ACC112 (cell line): ENCODE data around the gene ADGRL1.
"Not testable (repeated sequence)": the region's sequence is repeated elsewhere in the genome, so short reads cannot be mapped to it uniquely, and the experiment has no call there.

Source experiments
- H2AFZ ChIP-seq: fragments of 200-600 bp; sonication (generic); one replicate; pipeline ENCODE4 v1.6.0; 2017; ENCODE audit warnings: antibody characterized with exemption, low read length; ENCODE audit not compliant: unreplicated experiment
- H3K27ac ChIP-seq: fragments of 200-600 bp; sonication (generic); 2 replicates; pipeline ENCODE4 v1.5.1; 2014; ENCODE audit warnings: low read depth, mild to moderate bottlenecking, antibody characterized with exemption, low read length, moderate library complexity
- H3K27me3 ChIP-seq: fragments of 200-600 bp; sonication (generic); 2 replicates; pipeline ENCODE4 v1.6.1; 2014; ENCODE audit warnings: mild to moderate bottlenecking, antibody characterized with exemption, low read length, moderate library complexity, mixed read lengths; ENCODE audit not compliant: insufficient read depth
- H3K36me3 ChIP-seq: fragments of 200-600 bp; sonication (generic); 2 replicates; pipeline ENCODE4 v1.6.1; 2016; ENCODE audit warnings: mild to moderate bottlenecking, antibody characterized with exemption, low read length, moderate library complexity, mixed read lengths; ENCODE audit not compliant: insufficient read depth
- H3K4me1 ChIP-seq: fragments of 200-600 bp; sonication (generic); one replicate; pipeline ENCODE4 v1.6.1; 2016; ENCODE audit warnings: low read length, mixed read lengths; ENCODE audit not compliant: insufficient read depth, unreplicated experiment, control insufficient read depth
- H3K4me3 ChIP-seq: fragments of 200-600 bp; sonication (generic); 2 replicates; pipeline ENCODE4 v1.5.1; 2014; ENCODE audit warnings: mild to moderate bottlenecking, low read depth, low read length
- H3K79me2 ChIP-seq: fragments of 200-600 bp; sonication (generic); one replicate; pipeline ENCODE4 v1.6.0; 2016; ENCODE audit warnings: low read length; ENCODE audit not compliant: control insufficient read depth, unreplicated experiment, insufficient read depth

ADGRL1 gene

DNA sequence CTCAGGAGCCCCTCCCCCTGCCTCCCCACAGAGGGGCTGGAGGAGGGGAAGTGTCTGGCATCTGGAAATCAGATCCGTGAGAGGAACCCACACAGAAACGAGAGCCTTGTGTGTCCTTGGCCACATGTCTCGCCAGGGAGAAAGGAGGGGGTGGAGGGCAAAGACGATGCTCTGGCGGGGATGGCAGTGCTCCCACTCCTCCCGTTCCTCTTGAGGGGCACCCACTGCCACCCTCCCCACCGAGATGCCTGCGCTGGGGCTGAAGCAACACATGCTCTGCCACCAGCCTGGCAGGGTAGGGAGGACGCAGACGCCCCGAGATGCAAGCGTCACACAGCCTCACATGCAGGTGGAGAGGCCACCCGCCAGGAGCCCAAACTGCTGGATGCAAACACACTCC, 2.8 kb downstream of the ADGRL1 start:
- Histone ChIP-seq H2AFZ (no peak overlapping the region), H3K4me3 (no peak overlapping the region), H3K27ac (no peak overlapping the region), H3K79me2 (no peaks in the 10 kb centered on the region), H3K27me3 (peaks cover 15% of the 10 kb centered on the region; the same call in 1 of the 2 replicates), H3K4me1 (no peaks in the 10 kb centered on the region), H3K36me3 (no peaks in the 10 kb centered on the region)

DNA sequence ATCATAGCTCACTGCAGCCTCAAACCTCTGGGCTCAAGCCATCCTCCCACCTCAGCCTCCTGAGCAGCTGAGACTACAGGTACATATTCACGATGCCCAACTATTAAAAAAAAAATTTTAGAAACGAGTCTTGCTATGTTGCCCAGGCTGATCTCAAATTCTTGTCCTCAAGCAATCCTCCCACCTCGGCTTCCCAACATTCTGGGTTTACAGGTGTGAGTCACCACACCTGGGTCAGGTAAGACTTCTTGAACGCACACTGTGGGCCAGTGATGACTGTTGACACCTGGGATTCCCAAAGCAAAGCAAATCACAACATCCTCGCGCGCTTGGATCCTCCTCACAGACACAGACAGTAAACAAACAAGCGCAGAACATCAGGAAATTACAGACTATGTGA, 4.5 kb downstream of the ADGRL1 start:
- not testable (repeated sequence) for H3K4me1 ChIP-seq, H3K27ac ChIP-seq, H3K36me3 ChIP-seq, H3K4me3 ChIP-seq, H3K79me2 ChIP-seq, H2AFZ ChIP-seq
- peaks cover 15% of the 10 kb centered on the region; the same call in 1 of the 2 replicates for H3K27me3 ChIP-seq

DNA sequence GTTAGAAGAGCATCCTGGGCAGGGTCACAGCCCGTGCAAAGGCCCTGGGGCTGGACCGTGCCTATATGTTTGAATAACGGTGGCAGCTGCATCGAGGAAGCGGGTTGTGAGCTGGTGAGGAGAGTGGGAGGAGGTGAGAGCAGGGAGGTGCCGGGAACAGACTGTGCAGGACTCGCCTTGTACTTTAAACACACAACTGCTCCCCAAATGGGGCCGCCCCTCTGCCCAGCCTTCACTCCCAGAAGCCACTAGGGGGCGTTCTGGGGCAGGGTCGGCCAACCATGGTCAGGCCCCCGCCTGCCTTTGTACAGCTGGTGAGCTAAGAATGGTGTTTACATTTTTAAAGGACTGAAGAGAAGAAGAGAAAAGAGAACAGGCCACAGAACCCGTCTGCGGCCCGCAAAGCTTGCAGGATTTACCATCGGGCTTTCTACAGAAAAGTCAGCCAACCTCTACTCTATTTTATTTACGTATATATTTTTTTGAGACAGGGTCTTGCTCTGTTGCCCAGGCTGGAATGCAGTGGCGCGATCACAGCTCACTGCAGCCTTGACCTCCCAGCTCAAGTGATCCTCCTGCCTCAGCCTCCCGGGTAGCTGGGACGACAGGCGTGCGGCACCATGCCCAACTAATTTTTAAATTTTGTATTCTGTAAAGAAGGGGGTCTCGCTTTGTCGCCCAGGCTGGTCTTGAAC, 5.7 kb downstream of the ADGRL1 start:
- H3K79me2 ChIP-seq, H3K27ac ChIP-seq, H3K36me3 ChIP-seq, H3K4me1 ChIP-seq, H2AFZ ChIP-seq, H3K4me3 ChIP-seq: not testable (repeated sequence)
- peaks cover 10% of the 10 kb centered on the region; the same call in 1 of the 2 replicates for H3K27me3 ChIP-seq

DNA sequence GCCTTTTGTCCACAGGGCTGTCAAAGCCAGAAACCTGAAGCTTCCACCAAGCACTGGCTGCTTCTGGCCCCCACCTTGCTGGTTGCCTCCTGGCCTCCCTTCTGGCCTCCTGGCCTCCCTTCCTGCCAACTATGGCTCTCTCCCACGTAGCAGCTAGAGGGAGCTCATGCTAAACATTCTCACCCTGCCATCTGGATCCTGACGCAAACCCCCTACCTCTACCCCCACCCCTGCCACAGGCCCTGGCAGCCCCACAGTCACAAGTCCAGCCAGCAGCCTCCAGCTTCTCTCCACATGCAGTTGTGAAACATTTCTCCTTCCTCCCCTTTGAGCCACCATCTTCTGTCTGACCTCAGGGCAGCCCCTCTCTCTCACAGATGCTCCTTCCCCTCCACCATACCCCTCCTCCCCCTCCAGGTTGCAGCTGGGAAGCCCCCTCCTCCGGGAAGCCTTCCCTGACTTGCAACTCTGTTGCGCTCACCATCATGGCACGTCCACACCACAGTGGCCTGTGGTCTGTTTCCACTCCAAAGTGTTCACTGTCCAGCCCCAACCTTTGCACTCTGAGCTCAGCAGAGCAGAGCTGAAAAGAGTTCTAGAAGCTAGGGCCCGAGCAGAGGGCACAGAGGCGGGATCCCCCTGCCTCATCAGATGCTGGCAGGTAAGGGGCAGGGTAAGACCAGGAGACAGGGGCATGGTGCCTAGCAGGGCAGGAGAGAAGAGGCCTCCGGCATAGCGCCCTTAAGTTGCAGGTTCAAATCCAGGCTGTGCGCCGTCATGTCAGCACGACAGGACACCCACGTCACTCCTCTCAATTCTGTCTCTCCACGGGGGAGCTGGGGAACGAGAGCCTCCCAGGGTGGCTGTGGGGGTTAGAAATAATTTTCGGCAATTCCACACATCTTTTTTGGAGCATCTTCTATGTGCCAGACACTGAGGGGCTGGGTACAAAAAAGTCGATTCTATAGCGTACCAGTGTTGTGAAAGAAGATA, 7.3 kb downstream of the ADGRL1 start:
- no peaks in the 10 kb centered on the region for H3K79me2 ChIP-seq
- H3K27ac ChIP-seq = no peak overlapping the region

DNA sequence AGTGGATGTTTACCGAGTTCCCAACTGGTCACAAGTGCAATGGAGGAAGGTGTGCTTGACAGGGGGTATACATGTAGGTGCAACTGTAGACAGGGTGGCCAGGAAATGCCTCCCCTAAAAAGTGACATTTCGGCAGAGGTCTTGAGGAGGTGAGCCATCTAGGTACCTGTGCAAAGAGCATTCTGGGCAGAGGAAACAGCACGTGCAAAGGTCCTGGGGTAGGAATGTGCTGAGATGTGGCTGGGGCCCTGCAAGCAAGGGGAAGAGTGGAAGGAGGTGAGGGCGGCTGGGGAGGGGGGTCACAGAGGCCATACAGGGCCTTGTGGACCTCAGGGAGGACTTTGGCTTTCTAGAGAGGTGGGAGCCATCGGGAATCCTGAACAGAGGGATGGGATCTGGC, 8.1 kb downstream of the ADGRL1 start:
- Histone ChIP-seq H3K36me3 (no peaks in the 10 kb centered on the region), H3K27me3 (no peaks in the 10 kb centered on the region), H3K27ac (no peak overlapping the region), H3K4me1 (no peaks in the 10 kb centered on the region), H2AFZ (no peak overlapping the region), H3K4me3 (no peak overlapping the region), H3K79me2 (no peaks in the 10 kb centered on the region)

More for the DNA sequence above, 7.3 kb downstream of the ADGRL1 start:
- Histone ChIP-seq H3K36me3 (no peaks in the 10 kb centered on the region), H3K4me1 (no peaks in the 10 kb centered on the region), H2AFZ (no peak overlapping the region), H3K27me3 (no peaks in the 10 kb centered on the region), H3K4me3 (no peak overlapping the region)

DNA sequence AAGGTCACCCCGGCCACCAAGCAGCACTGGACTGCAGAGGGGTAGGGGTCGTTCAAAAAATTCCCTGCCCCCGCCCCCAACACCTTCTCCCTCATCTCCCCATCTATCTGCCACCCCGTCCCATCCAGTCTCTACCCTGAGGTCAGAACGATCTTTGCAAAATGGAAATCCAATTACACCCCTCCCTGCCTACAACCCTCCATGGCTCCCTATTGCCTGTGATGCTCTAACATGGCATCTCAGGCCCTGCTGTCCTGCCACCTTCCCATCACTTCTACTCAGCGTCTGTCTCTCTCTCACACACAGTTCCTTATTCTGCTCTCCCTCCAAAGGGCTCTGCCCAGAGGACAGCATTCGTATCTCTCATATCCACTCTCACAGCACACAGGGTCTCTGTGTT, 8.7 kb downstream of the ADGRL1 start:
- H3K4me1 ChIP-seq, H2AFZ ChIP-seq, H3K27ac ChIP-seq, H3K4me3 ChIP-seq, H3K36me3 ChIP-seq, H3K27me3 ChIP-seq, H3K79me2 ChIP-seq: not testable (repeated sequence)

DNA sequence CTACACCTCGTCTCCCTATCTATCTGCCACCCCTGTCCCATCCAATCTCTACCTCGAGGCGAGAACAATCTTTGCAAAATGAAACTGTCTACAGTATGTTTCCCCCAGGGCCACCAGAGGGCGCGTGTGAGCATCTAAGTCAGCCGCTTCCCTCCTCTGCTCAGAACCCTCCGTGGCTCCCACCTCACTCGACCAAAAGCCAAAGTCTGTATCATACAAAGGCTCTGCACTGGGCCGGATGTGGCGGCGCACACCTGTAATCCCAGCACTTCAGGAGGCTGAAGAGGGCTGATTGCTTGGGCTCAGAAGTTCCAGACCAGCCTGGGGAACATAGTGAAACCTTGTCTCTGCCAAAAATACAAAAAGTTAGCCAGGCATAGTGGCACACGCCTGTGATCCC, 9.9 kb downstream of the ADGRL1 start:
- not testable (repeated sequence) for H3K79me2 ChIP-seq, H3K27ac ChIP-seq, H3K27me3 ChIP-seq, H3K4me3 ChIP-seq, H2AFZ ChIP-seq, H3K36me3 ChIP-seq, H3K4me1 ChIP-seq

DNA sequence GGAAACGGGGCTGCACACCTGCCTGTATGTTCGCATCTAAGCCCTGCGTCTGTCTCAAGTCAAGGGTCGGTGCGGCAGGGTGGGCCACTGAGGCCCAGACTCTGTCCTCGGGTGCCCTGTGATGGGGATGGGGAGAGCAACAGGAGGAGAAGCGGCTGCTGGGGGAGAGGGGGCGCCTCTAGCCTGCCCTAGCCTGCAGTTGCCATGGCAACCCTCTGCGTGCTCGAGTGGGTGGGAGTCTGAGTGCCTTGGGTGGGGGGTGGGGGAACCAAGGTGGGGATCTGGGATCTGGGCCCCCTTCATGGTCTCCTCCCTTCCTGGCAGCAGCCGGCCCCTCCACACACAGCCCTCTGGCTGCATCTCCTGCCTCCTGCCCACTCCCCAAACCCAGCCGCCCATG, 10.8 kb downstream of the ADGRL1 start:
- H2AFZ ChIP-seq, H3K79me2 ChIP-seq, H3K4me3 ChIP-seq, H3K36me3 ChIP-seq, H3K27ac ChIP-seq, H3K27me3 ChIP-seq, H3K4me1 ChIP-seq: not testable (repeated sequence)

DNA sequence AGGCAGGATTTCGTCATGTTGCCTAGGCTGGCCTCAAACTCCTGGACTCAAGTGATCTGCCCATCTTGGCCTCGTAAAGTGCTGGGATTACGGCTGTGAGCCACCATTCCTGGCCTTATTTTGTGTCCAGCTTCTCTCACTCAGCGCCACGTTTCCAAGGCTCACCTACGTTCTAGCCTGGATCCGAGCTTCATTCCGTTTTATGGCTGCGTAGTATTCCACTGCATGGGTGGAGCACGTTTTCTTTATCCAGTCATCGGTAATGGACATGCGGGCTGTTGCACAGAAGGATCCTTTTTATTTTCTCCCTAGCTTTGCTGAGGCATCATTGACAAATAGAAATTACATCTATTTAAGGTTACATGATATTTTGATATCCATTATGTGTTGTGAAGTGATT, 16.6 kb downstream of the ADGRL1 start:
- Histone ChIP-seq H2AFZ (no peak overlapping the region), H3K79me2 (no peaks in the 10 kb centered on the region), H3K4me1 (no peaks in the 10 kb centered on the region), H3K4me3 (no peak overlapping the region), H3K36me3 (no peaks in the 10 kb centered on the region), H3K27me3 (no peaks in the 10 kb centered on the region), H3K27ac (no peak overlapping the region)

DNA sequence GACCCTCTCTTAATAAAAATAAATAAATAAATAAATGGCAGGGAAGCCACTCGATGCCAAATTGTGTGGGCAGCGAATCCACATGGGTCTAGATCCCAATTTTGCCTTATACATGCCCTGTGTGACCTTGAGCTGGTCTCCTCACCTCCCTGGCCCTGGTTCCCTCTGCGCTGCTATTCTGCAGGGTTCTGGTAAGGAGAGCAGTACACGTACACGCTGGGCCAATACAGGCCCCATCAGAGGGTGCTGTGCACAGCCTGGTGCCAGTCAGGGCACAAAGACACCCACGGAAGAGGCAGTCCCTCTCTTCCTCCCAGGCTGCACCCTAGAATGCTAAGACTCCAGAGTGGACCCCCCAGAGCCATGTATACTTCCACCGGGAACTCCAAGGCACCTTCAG, 17.9 kb downstream of the ADGRL1 start:
- not testable (repeated sequence) for H3K36me3 ChIP-seq, H3K27ac ChIP-seq, H3K4me1 ChIP-seq, H2AFZ ChIP-seq, H3K79me2 ChIP-seq, H3K4me3 ChIP-seq, H3K27me3 ChIP-seq

DNA sequence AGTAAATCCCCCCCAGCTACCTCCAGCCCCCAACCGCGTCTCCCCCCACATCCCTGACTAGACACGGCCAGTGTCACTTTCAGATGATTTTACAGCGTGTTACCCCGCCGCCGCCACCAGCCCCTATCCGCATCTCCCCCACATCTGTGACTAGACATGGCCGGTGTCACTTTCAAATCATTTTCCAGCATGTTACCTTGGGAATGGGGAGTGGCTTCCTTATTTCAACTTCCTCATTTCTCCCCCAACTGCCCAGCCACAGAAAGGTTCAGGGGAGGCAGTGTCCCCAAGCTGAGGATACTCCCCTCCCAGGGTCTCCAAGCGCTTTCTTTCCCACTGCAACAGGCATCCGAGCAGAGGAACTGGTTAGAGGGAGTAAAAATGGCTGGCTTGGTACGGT, 18.4 kb downstream of the ADGRL1 start:
- H3K27ac ChIP-seq = no peak overlapping the region
- no peaks in the 10 kb centered on the region for H3K27me3 ChIP-seq
- H3K4me3 ChIP-seq = no peak overlapping the region
- no peaks in the 10 kb centered on the region for H3K79me2 ChIP-seq
- no peaks in the 10 kb centered on the region for H3K36me3 ChIP-seq
- no peak overlapping the region for H2AFZ ChIP-seq
- no peaks in the 10 kb centered on the region for H3K4me1 ChIP-seq
